Iris pigment epithelial cell (primary cell): ENCODE data around the gene AARS1.
"Not testable (repeated sequence)": the region's sequence is repeated elsewhere in the genome, so short reads cannot be mapped to it uniquely, and the experiment has no call there.

Source experiments
- DNase-seq: peaks from one replicate; pipeline ENCODE4 v3.0.0-alpha.2; 2011; ENCODE audit warnings: low read depth

AARS1 gene

GRCh38 chr16:70270176-70270575 is 19.1 kb downstream of the AARS1 start:
- no peak for DNase-seq

GRCh38 chr16:70269471-70269870 is 19.8 kb downstream of the AARS1 start:
- no peak for DNase-seq

GRCh38 chr16:70267922-70268321 is 21.4 kb downstream of the AARS1 start:
- DNase-seq: not testable (repeated sequence)

GRCh38 chr16:70267516-70267915 is 21.8 kb downstream of the AARS1 start:
- DNase-seq: peak; percentile 61

- not testable (repeated sequence) for DNase-seq
Observed at GRCh38 chr16:70259903-70260302, 29.4 kb downstream of the AARS1 start.

- no peak for DNase-seq
Observed at GRCh38 chr16:70258946-70259345, 30.4 kb downstream of the AARS1 start.

- DNase-seq: no peak
Observed at GRCh38 chr16:70258065-70258464, 31.2 kb downstream of the AARS1 start.

GRCh38 chr16:70257391-70257790 is 31.9 kb downstream of the AARS1 start:
- no peak for DNase-seq

- no peak for DNase-seq
Observed at GRCh38 chr16:70255574-70255973, 33.7 kb downstream of the AARS1 start.

- DNase-seq: no peak
Observed at GRCh38 chr16:70254965-70255286, 34.4 kb downstream of the AARS1 start.

- peak; percentile 76 for DNase-seq
Observed at GRCh38 chr16:70254180-70254964, 34.9 kb downstream of the AARS1 start.

GRCh38 chr16:70253291-70254106 is 35.8 kb downstream of the AARS1 start:
- DNase-seq: peak; percentile 53

- no peak for DNase-seq
Observed at GRCh38 chr16:70252355-70252988, 36.8 kb downstream of the AARS1 start.

- DNase-seq: peak; percentile 94
Observed at GRCh38 chr16:70251629-70252354, 37.5 kb downstream of the AARS1 start, which contains the start of gene EXOSC6. TSS of gene EXOSC6 (minus strand) at chr16:70251940. CDS start at chr16:70251900, 40 bp downstream.

GRCh38 chr16:70250748-70251628 is 38.3 kb downstream of the AARS1 start:
- DNase-seq: peak; percentile 69

GRCh38 chr16:70249697-70250096 is 39.6 kb downstream of the AARS1 start:
- DNase-seq: not testable (repeated sequence)

GRCh38 chr16:70238773-70239172 is 50.5 kb downstream of the AARS1 start:
- DNase-seq: not testable (repeated sequence)

- not testable (repeated sequence) for DNase-seq
Observed at GRCh38 chr16:70231831-70232230, 57.5 kb downstream of the AARS1 start.

- not testable (repeated sequence) for DNase-seq
Observed at GRCh38 chr16:70226024-70226423, 63.3 kb downstream of the AARS1 start.

GRCh38 chr16:70225430-70225829 is 63.9 kb downstream of the AARS1 start:
- DNase-seq: not testable (repeated sequence)

- not testable (repeated sequence) for DNase-seq
Observed at GRCh38 chr16:70224645-70225044, 64.7 kb downstream of the AARS1 start.
